ENCODE measurements around the gene CFAP97D1.

DNA sequence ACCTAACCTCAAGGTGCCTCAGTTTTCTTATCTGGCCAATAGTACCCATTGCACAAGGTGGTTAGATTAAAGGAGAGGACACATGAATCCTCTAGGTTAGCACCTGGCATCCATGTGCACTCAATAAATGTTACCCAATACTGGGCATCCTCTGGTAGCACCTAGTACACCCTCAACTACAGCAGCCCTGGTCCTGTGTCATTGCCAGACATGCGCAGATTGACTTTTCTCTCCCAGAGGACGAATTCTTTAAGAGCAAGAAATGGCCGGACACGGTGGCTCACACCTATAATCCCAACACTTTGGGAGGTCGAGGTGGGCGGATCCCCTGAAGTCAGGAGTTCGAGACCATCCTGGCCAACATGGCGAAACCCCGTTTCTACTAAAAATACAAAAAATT, 8.8 kb upstream of the CFAP97D1 start:
- TF ChIP-seq POLR2AphosphoS5 (IDR thresholded peaks at IDR 0.05; ENCODE audit: borderline replicate concordance, low read depth, low read length) (no peak), FOXP2 (optimal IDR thresholded peaks at IDR 0.05; ENCODE audit: control extremely low read depth, extremely low read length, insufficient read depth) (no peak), EZH2 (IDR thresholded peaks at IDR 0.05) (no peak)

Data from SK-N-MC (cell line).